HUDEP-2 (cell line): ENCODE measurements around the gene CDKL5.

Experiments
- DNase-seq, 76 experiments: peaks; one replicate each; lab custom pipeline; 2025; ENCODE audit not compliant: unreplicated experiment in 76 of 76; lab: John Stamatoyannopoulos, UW

Gene CDKL5

GRCh38 chrX:18455384-18455783 lies 30.0 kb downstream of the CDKL5 start:
- no peak for DNase-seq

- DNase-seq: no peak
Measured at GRCh38 chrX:18457000-18457399, 31.6 kb downstream of the CDKL5 start.

GRCh38 chrX:18461431-18461830 lies 36.0 kb downstream of the CDKL5 start:
- DNase-seq: no peak

- no peak for DNase-seq
Measured at GRCh38 chrX:18464499-18464898, 39.1 kb downstream of the CDKL5 start.

GRCh38 chrX:18465051-18465450 lies 39.6 kb downstream of the CDKL5 start:
- DNase-seq: no peak

- DNase-seq: no peak
Measured at GRCh38 chrX:18468599-18468998, 43.2 kb downstream of the CDKL5 start.

- no peak for DNase-seq
Measured at GRCh38 chrX:18471296-18471695, 45.9 kb downstream of the CDKL5 start.

GRCh38 chrX:18490806-18491555 lies 65.6 kb downstream of the CDKL5 start:
- DNase-seq: no peak

GRCh38 chrX:18491587-18492340 lies 66.4 kb downstream of the CDKL5 start:
- DNase-seq: no peak

GRCh38 chrX:18534949-18535348 lies 109.5 kb downstream of the CDKL5 start:
- no peak for DNase-seq

- no peak for DNase-seq
Measured at GRCh38 chrX:18537068-18537467, 111.7 kb downstream of the CDKL5 start.

- DNase-seq: no peak
Measured at GRCh38 chrX:18537524-18537923, 112.1 kb downstream of the CDKL5 start.

GRCh38 chrX:18542131-18542530 lies 116.7 kb downstream of the CDKL5 start:
- DNase-seq: no peak

GRCh38 chrX:18542905-18543304 lies 117.5 kb downstream of the CDKL5 start:
- no peak for DNase-seq

- DNase-seq: no peak
Measured at GRCh38 chrX:18543738-18544137, 118.3 kb downstream of the CDKL5 start.

- DNase-seq: no peak
Measured at GRCh38 chrX:18545771-18546170, 120.4 kb downstream of the CDKL5 start.

GRCh38 chrX:18548996-18549395 lies 123.6 kb downstream of the CDKL5 start:
- DNase-seq: no peak

GRCh38 chrX:18549643-18550042 lies 124.2 kb downstream of the CDKL5 start:
- DNase-seq: no peak

- DNase-seq: no peak
Measured at GRCh38 chrX:18557879-18558278, 132.5 kb downstream of the CDKL5 start.

GRCh38 chrX:18558799-18559198 lies 133.4 kb downstream of the CDKL5 start:
- no peak for DNase-seq

GRCh38 chrX:18561020-18561419 lies 135.6 kb downstream of the CDKL5 start:
- no peak for DNase-seq

- DNase-seq: no peak
Measured at GRCh38 chrX:18565727-18566126, 140.3 kb downstream of the CDKL5 start.
